GM21825 (cell line): Measurements from ENCODE around the gene MARCHF7.

Experiments
- ATAC-seq: cut with Tn5 transposase; IDR thresholded peaks from one replicate; pipeline ENCODE4 v1.9.1; 2021; ENCODE audit warnings: mild to moderate bottlenecking, moderate library complexity; ENCODE audit not compliant: unreplicated experiment

MARCHF7 gene

DNA sequence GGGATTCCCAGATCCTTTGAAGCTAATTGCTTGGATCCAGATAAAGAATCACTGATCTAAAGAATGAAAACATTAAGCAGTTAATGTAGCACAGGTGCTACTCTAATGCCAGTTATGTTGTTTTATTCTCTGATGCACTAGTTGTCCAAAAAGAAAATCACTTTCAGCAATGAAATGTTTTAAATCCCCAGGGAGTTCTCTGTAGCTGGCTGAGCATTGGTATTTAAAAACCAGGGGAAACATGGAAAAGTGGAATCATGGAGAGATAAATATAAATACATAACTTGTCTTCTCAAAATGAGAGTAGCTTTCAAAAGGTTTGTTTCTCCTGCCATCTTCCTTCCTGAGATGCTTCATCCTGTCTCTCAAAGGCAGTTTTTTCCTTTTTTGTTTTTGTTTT is 48.0 kb downstream of the MARCHF7 start:
- ATAC-seq = no peak

DNA sequence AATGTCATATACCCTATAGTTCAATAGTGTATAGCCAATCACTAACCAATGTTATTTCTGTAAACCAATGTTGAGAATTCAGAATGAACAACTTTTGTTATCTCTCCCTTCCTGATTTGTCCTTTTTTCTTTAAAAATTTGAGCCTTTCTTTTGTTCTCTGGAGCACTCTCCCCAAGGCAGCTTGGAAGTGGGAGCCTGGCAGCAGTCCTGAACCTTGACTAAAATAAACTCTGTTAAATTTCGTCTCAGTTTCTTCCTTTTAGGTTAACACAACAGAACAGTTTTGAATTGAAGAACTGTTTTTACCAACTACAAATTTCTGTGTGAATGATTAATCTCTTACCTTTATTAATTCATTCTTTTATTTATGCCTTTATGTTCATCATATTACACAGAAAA is 49.8 kb downstream of the MARCHF7 start:
- no peak for ATAC-seq
